GM21367 (cell line): ENCODE results near the gene CLRN1.
A peak's percentile ranks its signal among the peaks of the same experiment; 100 is the strongest.

Experiments
- ATAC-seq: cut with Tn5 transposase; IDR thresholded peaks from one replicate; pipeline ENCODE4 v1.9.1; 2021; ENCODE audit not compliant: unreplicated experiment

Gene CLRN1

DNA sequence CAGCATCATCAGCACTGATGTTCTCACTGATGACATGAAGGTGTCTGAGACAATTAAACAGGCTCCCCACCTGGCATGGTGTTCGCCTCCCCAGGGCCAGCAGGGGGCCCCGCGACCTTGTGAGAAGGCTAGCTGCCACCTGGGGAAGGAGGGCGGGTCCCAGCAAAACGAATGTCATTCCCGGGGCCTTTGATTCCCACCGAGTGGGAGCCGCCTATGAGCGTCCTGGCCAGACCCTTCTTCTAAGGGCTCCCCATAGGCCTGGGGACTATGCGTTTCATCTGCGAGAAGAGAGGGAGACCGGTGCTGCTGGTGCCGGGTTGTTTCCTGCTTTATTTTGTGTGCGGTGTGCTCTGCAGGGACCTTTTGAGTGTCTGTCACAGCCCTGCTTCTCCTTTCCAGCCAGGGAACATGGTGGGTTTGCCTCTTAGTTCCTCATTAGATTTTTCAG, 46.8 kb downstream of the CLRN1 start:
- peak; percentile 90 for ATAC-seq

DNA sequence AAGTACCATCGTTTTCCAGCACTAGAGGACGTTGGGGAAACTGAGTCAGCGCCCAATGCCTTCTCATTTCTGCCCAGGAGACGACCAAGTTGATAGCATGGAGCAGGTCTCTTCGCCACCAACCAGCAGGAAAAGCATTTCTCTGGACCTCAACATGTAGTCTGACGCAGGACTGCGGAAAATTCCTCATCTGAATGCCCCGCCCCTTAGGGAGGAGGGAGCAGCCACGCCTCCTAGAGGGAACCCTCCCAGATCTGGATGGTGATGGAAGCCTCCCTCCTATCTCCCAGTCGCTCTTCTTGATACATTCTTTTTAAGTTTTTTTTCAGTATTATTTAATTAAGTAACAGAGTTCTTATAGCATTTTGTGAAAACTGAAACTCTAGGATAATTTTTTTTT, 49.9 kb downstream of the CLRN1 start:
- ATAC-seq, result no peak

DNA sequence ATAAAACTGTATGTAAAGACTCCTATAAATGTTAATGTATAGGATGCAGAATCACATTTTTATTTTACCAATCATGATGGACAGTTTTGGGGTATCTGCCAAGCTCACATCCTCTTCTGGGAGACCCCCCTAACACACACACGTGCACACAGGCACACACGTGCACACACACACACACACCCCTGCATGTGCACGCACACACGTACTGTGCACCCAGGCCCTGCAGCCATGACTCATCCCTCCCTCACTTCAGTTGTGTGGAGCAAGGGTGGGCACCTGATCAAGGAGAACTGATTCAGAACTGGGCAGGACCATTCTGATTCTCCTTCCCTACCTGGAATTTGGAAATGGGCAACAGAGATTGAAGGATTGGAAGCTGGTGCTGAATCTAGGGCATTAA, 51.3 kb downstream of the CLRN1 start:
- ATAC-seq, result no peak

DNA sequence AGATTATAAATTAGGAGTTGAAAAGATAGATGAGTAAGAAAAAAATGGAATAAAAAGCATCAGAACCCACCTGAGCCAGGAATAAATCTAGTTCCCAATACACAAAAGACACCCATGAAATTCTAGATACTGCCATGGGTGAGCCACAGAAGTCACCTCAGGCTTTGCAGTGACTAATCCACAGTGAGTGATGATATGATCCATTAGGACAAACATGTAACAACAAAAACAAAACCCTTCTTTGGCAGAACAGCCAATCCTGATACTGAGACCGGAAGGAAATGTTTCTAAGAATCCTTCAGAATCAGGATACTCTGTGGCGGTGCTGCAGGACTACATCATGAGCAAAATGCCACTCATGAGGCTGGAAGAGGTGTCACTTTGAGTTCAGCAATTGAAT, 52.3 kb downstream of the CLRN1 start:
- ATAC-seq, result no peak

DNA sequence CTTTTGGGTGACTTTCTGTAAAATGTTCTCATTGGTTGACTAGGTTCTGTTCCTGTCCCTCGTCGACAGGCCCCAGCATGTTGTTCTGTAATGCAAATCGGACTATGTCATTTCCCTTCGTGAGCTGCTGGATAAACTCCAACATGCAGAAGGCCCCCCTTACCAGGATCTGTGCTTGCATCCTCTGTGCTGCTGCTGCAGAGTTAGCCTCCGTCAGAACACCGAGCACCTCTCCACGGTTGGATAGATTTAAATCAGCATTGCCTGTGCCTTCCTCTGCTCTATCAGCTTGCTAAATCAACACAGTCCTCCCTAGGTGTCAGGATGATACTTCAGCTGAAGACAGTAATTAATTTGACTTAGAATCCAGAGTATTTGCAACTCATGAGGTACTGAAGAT, 54.6 kb downstream of the CLRN1 start:
- no peak for ATAC-seq

DNA sequence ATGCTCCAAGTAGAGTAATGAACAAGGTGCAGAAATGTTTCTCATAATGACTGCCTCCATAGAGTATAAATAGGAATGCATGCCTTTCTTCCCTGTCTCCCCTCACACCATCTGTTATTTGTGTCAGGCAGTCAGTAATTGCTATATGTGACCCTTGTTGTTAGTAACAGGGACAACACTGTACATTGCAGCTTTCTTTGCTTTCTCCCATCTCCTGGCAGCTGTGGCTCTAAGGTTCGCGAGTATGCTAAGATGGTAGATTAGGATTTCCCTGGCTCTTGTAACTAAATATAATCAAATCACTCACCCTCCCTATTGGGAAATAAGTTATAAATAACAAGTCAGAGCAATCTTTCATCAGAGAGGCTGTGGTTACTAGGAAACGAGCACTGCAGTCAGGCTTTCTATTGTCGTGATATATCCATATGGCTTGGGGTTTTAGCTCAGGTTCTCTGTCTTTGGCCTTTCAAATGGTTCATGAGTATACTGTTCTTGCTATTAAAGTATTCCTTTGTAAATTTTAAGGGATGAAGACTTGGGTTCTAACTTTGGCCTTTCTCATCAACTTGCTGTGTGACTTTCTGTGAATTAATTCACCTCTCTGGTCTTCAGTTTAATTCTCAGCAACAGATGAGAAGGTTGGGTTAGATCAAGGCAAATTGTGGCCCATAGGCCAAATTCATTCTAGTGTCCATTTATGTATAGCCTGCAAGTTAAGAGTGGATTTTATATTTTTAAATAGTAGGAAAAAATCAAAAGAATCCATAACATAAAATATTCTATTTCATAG, 59.2 kb downstream of the CLRN1 start:
- no peak for ATAC-seq

DNA sequence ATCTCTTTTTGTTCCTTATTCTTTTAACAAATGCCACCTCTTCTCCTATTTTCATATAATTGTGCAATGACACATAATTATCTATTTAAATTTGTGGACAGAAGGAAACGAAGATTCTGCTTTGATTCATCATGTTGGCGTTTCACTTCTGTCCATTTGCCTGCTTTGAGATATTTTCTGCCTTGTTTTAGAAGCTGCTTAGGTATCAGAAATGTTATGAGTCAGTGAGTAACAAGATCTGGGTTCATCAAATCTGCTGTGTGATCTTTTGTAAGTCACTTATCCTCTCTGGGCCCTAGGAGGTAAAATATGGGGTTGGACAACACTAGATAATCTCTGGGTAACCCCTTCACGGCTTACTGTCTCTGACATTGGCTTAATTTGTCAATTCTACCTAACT, 60.0 kb downstream of the CLRN1 start:
- no peak for ATAC-seq

DNA sequence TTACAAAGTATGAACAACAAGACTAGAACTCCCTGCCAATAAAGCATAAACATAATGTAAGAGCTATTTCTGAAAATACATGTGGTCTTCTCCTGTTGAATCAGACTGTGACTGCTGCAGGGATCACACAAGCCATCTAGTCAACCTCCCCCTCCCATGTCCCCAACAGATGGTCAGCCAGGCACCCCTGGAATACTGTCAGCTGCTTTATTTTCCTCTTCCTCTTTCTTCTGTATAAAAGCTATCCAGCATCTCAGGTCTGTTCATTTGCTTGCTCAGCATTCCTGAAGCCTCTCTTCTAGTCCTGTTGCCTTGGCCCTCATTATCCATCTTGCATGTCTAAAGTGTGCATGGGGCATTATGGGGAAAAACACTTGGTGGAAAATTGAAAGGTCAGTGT, 60.8 kb downstream of the CLRN1 start:
- no peak for ATAC-seq

DNA sequence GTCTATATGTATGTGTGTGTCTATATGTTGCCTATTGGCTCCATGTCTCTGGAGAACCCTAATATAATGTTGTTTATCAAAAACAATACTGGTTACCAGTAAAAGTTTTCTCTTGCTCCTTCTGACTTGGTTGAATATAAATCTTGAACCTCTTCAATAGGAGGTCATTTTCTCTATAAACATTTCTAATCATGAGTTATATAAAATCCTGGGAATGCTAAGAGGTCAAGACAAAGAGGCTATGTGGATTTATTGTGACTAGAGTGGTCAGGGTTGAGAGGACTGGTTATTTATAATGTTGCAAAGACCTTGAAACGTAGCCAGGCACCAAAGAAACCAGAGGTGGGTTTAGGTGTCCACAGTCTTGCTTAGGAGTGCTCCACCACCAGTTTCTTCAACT, 66.1 kb downstream of the CLRN1 start:
- ATAC-seq, result no peak

DNA sequence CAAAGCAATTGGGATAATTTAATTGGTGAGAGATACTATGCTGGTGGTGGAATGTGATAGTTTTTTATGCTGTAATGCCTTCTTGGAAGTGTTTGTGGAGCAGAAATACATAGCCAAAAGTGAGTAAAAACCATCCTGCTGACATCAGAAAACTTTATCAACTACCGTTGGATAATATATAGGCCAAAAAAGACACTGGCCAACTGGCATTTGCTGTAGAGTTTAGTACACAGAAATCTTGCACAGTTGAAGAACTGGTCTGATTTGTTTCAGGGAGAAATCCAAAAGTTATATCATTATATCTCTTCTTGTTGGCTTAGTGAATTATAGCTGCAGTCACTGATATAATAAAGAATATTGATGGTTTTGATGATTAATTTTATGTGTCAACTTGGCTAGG, 66.8 kb downstream of the CLRN1 start:
- no peak for ATAC-seq

DNA sequence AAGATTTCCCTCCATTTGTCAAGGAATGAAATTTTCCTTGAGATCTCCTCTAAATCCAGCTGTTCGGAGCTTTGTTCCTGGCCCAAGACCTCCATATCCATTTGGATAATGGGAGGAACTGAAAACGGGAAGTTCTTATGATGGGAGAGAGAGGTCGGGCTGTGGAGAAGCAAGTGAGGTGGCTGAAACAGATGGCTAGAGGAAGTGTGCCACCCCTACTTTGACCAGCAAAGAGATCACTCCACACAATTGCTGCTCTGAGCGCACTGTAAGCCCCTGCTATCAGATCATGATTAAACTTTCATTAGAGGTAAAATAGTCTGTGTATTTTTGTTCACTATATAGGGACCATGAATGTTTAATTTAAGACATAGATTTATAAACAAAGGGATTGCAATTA, 67.2 kb downstream of the CLRN1 start, which contains the start of gene MINDY4B:
TSS of gene MINDY4B (minus strand) at position 101 of the 400 bp plus-strand sequence. CDS start at position 101, 0 bp downstream.
- ATAC-seq, result no peak

DNA sequence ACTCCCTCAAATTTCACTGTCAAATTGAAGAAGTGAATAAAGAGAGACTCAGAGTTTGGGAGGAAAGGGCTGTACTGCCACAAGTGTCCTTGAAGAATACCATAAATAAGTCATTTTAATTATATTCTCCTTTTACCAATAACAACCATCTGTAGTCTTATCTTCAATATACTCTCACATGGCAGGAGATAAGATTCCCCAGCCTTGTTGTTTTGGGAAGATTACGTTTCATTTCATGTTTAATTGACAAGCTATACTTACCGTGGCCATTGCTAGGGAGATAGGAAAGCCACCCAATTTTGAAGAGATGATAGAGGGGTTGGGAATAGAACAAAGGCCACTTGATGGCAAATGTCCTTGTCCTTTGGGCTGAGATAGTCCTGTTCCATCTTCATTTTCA, 69.5 kb downstream of the CLRN1 start:
- ATAC-seq, result no peak

DNA sequence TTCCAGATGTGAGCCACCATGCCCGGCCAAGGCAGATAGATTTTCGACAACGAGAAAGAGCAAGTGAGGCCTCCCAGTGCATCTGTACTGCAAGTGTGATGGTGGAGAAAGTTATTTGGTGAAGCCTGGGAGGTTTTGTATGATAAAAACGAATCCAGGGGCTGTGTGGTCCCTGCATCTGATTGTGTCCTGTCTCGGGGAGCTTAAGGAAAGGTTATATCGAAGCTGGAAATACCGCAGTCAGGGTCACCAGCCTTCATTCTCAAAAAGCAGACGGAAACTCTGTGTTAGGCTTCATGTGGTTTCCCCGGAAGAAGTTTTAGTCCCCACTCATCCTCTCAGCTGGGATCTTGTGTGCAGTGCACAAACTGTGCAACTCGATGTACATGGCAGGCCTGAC, 70.7 kb downstream of the CLRN1 start:
- no peak for ATAC-seq

DNA sequence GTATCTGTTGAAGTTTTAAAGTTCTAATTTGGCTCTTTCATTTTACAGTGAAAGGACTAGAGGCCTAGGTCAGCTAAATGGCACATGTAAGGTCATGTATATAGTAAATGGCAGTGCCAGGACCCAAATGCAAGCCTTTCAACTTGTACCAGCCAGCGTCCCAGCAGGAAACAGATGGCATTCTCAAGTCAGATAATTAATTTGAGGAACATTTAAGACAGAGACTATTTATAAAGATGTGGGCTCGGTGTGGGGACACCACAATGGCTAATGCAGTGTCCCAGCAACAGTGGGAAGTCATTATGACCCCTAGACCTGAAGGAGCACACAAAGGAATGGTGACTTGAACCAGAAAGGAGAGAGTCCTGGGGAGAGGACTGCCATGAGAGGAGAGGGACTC, 73.4 kb downstream of the CLRN1 start:
- ATAC-seq, result no peak

DNA sequence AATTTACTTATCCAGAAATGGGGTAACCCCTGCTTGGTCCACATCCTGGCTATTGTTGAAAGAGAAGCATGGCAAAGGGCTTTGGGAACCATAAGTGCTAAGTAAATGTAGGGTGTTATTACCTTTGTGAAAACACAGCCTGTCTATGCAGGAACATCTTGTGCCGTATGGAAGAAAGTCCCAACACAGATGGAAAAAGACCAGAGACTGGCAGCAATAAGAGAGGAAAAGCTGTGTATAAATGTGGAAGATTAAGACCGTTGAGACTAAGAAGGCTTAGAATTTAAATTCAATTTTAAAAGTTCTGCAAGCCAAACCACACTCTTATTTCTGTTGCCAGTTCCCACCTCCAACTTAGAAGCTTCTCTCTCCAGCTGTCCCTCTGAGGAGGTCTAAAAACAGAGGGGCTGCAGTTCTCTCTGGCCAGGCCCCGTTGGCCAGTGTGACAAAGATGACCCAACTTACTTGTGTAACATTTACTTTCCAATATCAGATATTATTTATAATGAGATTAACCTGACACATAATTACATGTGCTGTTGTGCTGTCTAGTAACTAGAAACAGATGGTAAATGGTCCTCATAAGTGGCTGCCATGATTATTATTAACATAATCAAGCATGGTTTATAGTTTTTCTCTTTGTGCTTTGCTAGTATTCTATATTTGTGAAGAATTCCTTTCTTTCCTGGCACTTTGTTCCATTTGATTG, 74.3 kb downstream of the CLRN1 start:
- ATAC-seq, result no peak

DNA sequence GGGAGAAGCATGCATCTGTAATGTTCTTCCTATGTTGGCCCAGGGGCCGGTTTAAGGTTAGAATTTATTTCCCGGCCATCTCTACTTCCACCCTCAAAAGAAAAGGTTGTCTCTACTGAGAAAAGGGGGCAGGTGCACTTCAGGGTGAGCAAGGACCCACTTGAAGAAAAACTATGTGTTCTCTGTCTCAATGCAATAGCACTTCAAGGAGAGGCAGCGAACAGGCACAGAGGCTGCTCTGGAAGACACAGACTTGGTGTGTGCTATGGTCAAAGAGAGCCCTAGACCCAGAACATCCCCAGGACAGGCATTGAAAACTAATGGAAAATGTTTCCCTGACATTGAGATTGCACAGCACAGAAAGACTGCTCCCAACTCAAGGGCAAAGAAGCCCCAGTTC, 74.9 kb downstream of the CLRN1 start:
- ATAC-seq, result no peak

DNA sequence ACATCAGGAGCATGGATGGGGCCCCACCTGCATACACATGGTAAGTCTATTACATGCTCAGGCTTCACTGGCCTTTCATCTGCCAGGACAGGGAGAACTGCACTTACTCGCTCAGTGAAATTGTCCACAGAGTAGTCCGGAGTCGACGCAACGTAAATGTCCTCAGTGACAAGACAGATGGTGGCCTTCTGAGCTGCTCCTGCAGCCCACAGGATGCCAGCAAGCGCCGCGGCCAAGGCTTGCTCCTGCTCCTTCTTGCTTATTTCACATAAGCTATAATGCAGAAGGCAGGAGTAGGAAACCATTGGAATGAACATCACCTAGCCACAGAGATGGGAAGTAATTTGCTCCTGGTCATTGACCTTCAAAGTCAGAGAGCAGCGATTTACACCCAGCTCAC, 81.7 kb downstream of the CLRN1 start:
- no peak for ATAC-seq

DNA sequence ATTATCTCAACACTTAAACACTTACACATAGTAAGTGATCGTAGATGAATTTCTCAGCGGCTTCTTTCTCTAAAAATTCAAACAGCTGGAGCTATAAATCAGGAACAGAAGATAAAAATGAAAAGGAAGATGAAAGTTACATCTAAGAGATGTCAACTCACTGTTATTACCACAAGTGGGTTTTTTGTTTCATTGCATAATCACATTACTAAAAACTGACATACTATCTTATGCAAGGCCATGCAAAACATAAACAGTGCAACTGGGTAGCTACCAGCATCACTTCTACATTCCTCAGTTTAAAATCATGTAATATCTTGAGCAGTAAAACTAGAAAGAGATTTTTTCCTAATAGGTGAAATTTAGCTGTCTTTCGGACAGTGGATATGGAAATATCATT, 82.2 kb downstream of the CLRN1 start:
- ATAC-seq, result no peak

DNA sequence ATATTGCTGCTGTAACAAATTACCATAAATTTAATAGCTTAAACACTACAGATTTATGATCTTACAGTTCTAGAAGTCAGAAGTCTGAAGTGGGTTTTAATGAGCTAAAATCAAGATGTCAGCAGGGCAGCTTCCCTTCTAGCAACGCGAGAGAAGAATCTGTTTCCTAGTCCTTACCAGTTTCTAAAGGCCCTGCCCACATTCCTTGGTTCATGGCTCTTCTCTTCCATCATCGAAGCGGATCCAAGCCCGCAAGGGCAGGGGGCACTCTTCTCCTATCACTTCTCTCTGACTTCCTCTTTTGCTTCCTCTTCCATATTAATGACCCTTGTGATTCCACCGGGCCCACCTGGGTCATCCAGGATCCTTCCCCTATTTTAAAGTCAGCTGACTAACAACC, 83.4 kb downstream of the CLRN1 start:
- ATAC-seq, result no peak

DNA sequence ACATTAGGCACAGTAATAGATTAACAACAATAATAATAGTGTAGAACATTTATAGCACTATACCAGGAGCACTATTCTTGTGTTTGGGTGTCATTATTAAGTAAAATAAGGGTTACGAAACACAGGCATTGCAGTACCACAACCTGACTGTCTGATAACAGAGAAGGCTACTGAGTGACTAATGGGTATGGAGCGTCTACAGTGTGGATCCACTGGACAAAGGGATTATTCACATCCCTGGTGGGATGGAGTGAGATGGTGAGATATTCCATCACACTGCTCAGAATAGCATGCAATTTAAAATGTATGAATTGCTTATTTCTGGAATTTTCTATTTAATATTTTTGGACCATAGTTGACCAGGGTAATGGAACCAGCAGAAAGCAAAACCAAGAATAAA, 85.5 kb downstream of the CLRN1 start:
- ATAC-seq, result no peak

DNA sequence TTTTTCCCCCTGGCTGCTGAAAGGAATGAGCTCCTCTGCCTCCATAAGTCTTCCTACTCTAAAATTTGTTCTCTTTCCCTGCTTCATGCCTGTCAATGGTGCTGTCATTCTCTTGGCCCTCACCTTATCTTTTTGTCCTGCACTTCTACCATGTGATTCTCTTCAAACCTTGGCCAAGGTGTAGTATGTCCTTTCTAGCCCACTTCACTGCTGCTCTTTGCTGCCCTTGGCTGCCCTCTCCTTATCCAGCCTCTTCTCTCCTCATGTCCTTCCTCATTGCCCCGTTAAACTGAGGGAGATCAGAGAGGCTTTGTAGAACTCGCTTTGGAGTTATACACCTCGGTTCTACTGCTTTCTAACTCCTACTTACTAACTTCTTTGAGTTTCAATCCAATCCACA, 87.0 kb downstream of the CLRN1 start:
- ATAC-seq, result no peak

DNA sequence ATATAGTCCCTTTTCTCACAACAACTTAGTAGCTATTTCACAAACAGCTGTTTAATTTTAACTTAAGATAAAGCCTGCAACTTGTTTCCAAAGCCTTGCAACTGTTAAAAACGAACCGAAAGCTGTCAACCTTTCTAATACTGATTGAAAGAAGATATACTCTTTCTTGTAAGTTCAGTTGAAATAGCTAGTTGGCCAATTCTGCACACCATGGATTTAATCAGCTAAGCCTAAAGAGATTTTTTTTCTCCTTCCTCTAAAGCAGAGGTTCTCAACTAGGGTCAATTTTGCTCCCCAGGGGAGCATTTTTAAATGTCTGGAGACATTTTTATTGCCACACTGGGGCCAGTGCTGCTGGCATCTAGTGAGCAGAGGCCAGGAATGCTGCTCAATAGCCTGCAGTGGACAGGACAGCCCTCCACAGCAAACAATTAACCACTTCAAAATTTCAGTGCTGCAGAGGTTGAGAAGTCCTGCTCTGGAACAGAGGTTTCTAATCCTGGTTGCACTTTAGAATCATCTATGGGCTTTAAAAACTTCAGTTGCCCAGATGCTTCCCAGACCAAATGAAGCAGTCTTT, 93.4 kb downstream of the CLRN1 start:
- ATAC-seq, result no peak
